ENCODE data around the gene TRAPPC4.

The TRAPPC4 gene

DNA sequence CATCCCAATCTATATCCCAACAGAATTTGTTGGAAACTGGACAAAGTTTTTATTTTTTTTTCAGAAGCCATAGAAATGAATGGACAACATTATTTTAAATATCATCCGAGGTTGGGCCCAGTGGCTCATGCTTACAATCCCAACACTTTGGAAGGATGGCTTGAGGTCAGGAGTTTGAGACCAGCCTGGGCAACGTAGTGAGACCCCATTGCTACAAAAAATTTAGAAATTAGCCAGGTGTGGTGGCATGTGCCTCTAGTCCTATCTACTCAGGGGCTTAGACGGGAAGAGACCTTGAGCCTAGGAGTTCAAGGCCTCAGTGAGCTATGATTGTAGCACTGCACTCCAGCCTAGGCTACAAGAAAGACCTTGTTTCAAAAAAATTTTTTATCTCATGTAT, 16.2 kb downstream of the TRAPPC4 start:
- TF ChIP-seq TAF1 (IDR thresholded peaks at IDR 0.05; ENCODE audit: borderline replicate concordance, insufficient read depth, low read length) (no peak), FOXP2 (optimal IDR thresholded peaks at IDR 0.05; ENCODE audit: borderline replicate concordance, extremely low read depth, extremely low read length, insufficient read depth) (no peak), SIN3A (IDR thresholded peaks at IDR 0.05; ENCODE audit: borderline replicate concordance, insufficient read depth, low read length) (no peak), POLR2AphosphoS5 (IDR thresholded peaks at IDR 0.05; ENCODE audit: low read depth, low read length) (no peak)
- TF ChIP-seq, protein P1, sequence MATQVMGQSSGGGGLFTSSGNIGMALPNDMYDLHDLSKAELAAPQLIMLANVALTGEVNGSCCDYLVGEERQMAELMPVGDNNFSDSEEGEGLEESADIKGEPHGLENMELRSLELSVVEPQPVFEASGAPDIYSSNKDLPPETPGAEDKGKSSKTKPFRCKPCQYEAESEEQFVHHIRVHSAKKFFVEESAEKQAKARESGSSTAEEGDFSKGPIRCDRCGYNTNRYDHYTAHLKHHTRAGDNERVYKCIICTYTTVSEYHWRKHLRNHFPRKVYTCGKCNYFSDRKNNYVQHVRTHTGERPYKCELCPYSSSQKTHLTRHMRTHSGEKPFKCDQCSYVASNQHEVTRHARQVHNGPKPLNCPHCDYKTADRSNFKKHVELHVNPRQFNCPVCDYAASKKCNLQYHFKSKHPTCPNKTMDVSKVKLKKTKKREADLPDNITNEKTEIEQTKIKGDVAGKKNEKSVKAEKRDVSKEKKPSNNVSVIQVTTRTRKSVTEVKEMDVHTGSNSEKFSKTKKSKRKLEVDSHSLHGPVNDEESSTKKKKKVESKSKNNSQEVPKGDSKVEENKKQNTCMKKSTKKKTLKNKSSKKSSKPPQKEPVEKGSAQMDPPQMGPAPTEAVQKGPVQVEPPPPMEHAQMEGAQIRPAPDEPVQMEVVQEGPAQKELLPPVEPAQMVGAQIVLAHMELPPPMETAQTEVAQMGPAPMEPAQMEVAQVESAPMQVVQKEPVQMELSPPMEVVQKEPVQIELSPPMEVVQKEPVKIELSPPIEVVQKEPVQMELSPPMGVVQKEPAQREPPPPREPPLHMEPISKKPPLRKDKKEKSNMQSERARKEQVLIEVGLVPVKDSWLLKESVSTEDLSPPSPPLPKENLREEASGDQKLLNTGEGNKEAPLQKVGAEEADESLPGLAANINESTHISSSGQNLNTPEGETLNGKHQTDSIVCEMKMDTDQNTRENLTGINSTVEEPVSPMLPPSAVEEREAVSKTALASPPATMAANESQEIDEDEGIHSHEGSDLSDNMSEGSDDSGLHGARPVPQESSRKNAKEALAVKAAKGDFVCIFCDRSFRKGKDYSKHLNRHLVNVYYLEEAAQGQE (IDR thresholded peaks at IDR 0.05; ENCODE audit: insufficient read depth in 1 of 2, low read depth in 2 of 2, low read length in 2 of 2) = no peak

DNA sequence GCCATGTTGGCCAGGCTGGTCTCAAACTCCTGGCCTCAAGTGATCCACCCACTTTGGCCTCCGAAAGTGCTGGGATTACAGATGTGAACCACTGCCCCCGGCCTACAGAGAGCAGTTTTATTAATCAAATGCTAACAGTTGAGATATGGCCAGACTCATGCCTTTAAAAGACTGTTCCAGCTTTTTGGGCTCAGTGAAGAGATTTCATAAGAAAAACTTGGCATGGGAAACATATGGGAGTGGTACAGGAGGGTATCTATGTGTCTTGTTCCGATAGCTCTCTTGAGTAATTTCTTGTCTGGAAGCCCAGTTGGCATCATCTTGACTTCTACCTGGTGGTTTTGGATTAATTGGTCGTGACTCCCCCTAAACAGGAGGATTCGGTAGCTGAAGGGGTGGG, 20.3 kb downstream of the TRAPPC4 start:
- TF ChIP-seq POLR2AphosphoS5 (IDR thresholded peaks at IDR 0.05; ENCODE audit: low read depth, low read length) (no peak), SIN3A (IDR thresholded peaks at IDR 0.05; ENCODE audit: borderline replicate concordance, insufficient read depth, low read length) (no peak), FOXP2 (optimal IDR thresholded peaks at IDR 0.05; ENCODE audit: borderline replicate concordance, extremely low read depth, extremely low read length, insufficient read depth) (no peak), TAF1 (IDR thresholded peaks at IDR 0.05; ENCODE audit: borderline replicate concordance, insufficient read depth, low read length) (no peak)
- TF ChIP-seq, protein P1 (IDR thresholded peaks at IDR 0.05; ENCODE audit: insufficient read depth in 1 of 2, low read depth in 2 of 2, low read length in 2 of 2) = no peak

DNA sequence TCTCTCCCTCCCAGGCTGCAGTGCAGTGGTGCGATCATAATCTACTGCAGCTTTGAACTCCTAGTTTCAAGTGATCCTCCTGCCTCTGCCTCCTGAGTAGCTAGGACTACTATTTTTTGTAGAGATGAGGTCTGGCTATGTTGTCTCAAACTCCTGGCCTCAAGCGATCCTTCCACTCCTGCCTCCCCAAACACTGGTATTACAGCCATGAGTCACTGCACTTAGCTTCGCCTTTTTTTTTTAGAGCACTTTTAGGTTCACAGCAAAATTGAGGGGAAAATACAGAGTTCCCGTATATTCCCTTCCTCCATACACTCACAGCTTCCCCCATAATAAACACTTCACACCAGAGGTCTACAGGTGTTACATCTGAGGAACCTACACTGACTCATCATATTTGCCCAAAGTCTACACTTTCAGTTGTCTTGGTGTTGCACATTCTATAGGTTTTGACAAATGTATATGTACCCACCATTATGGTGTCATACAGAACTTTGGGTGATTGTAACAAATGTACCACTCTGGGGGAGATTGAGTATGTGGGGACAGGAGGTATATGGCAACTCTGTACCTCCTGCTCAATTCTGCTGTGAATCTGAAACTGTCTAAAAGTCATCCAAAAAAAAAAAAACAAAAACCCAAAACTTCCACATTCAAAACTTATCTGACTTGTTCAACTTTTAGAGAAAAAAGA, 23.4 kb downstream of the TRAPPC4 start:
- TF ChIP-seq FOXP2 (optimal IDR thresholded peaks at IDR 0.05; ENCODE audit: borderline replicate concordance, extremely low read depth, extremely low read length, insufficient read depth) = no peak
- no peak for TF ChIP-seq SIN3A (IDR thresholded peaks at IDR 0.05; ENCODE audit: borderline replicate concordance, insufficient read depth, low read length)
- TF ChIP-seq TAF1 (IDR thresholded peaks at IDR 0.05; ENCODE audit: borderline replicate concordance, insufficient read depth, low read length) = no peak
- no peak for TF ChIP-seq POLR2AphosphoS5 (IDR thresholded peaks at IDR 0.05; ENCODE audit: low read depth, low read length)
- TF ChIP-seq, protein P1 (IDR thresholded peaks at IDR 0.05; ENCODE audit: insufficient read depth in 1 of 2, low read depth in 2 of 2, low read length in 2 of 2) = no peak

DNA sequence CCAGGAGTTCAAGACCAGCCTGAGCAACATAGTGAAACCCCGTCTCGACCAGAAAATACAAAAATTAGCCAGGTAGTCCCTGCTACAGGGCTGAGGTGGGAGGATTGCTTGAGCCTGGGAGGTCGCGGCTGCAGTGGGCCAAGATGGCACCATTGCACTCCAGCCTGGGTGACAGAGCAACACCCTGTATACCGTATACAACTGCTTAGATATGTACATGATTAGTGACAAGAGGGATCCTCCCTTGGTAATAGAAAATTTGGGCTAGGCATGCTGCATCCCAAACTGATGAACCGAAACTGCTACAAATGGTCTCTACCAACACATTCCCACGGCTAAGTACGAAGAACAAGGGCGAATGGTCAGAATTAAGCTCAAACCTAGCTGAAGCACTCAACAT, 24.4 kb downstream of the TRAPPC4 start:
- TF ChIP-seq, protein P1 (IDR thresholded peaks at IDR 0.05; ENCODE audit: insufficient read depth in 1 of 2, low read depth in 2 of 2, low read length in 2 of 2) = no peak
- no peak for TF ChIP-seq FOXP2 (optimal IDR thresholded peaks at IDR 0.05; ENCODE audit: borderline replicate concordance, extremely low read depth, extremely low read length, insufficient read depth)

DNA sequence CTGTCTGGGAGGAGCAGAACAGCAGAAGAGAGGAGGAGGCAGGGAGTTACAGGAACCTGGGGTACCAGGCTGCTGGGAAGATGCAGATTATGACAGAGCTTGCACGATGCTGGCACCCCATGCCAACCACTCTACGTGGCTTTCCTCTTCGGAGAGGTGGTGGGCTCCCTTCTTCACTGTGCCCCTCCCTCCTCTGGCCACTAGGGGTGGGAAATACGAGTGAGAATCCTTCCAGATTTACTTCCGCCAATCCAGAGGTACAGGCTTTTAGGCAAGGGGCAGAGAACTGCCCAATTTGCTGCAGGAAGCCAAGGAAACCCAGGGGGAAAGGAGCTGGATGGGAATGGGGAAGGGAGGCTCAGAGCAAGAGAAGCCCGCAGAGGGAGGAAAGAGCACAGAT, 26.1 kb downstream of the TRAPPC4 start:
- TF ChIP-seq FOXP2 (optimal IDR thresholded peaks at IDR 0.05; ENCODE audit: borderline replicate concordance, extremely low read depth, extremely low read length, insufficient read depth) = no peak
- TF ChIP-seq, protein P1 (IDR thresholded peaks at IDR 0.05; ENCODE audit: insufficient read depth in 1 of 2, low read depth in 2 of 2, low read length in 2 of 2) = no peak
- no peak for TF ChIP-seq TAF1 (IDR thresholded peaks at IDR 0.05; ENCODE audit: borderline replicate concordance, insufficient read depth, low read length)

Measured in PFSK-1 (cell line).